GM18861 (cell line): ENCODE data around the gene TPP1.

Experiments
- ATAC-seq: cut with Tn5 transposase; IDR thresholded peaks from one replicate; pipeline ENCODE4 v1.9.1; 2021; ENCODE audit not compliant: unreplicated experiment

Gene TPP1

DNA sequence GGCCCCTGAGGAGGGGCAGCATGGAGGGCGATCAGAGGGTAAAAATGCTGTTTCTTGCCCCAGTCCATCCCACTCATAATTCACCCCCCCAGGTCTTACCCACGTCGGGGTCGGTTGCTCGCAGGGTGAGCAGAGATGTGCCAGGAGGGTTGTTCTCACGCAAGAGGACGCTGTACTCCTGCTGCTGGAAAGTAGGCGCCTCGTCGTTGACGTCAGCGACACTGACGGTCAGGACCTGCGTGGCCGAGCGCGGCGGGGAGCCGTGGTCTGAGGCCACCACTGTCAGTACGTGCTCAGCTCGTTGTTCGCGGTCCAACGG, 10.3 kb upstream of the TPP1 start:
- no peak for ATAC-seq

DNA sequence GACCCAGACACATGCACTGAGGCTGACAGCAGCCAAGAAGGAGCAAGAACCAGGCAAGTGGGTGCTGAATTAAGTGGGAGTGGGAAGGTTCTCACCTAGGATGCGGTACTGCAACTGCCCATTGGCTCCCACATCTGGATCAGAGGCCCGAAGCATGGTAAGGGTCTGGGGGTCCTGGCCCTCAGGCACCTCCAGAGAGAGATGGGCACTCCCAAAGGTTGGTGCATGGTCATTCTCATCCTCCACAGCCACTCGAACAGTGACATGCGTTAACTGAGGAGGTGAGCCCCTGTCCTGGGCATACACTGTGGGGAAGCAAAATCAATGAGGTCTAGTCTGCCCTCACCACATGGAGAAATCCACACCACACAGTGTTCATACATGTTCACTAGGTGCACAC, 9.3 kb upstream of the TPP1 start:
- ATAC-seq, result no peak

DNA sequence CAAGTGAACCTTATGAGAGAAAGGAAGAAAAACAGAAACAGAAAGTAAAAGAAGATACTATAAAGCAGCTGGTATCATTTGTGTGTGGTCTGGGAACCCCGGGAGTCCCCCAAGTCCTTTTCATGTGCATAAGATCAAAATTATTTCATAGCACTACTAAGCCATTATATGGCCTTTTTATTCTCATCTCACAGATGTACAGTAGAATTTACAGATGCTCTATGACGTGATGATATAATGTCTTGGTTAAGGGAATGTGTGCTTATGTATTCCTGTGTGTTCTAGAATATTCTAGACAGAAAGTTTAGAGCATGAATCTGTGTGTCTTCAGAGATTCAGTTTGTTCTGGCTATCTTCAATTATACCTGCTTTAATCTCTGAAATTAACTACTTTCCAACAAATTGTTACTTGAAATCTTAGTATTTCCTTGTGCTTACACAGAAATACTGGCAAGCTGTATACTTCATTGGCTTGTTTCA, 8.6 kb upstream of the TPP1 start:
- peak; percentile 79 for ATAC-seq

DNA sequence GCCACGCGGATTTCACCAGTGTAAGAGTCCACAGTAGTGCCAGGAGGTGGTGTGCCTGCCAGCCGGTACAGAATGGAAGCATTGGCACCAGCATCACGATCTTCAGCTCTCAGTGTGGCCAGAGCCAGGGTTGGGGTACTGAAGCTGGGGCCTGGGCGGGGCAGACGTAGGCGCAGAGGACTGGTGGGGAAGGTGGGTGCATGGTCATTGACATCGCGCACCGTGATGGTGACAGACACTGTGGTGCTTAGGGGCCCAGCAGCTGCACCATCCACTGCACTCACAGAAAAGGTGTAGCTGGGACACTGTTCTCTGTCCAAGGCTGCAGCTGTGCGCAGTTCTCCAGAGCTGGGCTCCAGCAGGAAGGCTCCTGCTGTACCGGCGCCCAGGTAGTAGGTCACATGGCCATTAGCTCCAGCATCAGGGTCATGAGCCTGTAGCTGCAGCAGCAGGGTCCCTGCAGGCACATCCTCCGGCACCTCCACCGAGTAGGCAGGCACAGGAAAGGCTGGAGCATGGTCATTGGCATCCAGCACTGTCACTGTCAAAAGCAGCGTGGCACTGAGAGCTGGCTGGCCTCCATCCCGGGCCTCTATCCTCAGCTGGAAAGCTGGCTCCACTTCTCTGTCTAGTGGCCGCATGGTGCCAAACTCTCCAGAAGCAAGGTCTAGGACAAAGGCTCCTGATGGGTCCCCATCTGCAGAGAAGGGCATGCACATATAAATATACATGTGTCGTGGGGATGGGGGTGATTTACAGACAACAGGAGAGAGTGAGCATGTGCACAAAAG, 7.9 kb upstream of the TPP1 start:
- no peak for ATAC-seq

DNA sequence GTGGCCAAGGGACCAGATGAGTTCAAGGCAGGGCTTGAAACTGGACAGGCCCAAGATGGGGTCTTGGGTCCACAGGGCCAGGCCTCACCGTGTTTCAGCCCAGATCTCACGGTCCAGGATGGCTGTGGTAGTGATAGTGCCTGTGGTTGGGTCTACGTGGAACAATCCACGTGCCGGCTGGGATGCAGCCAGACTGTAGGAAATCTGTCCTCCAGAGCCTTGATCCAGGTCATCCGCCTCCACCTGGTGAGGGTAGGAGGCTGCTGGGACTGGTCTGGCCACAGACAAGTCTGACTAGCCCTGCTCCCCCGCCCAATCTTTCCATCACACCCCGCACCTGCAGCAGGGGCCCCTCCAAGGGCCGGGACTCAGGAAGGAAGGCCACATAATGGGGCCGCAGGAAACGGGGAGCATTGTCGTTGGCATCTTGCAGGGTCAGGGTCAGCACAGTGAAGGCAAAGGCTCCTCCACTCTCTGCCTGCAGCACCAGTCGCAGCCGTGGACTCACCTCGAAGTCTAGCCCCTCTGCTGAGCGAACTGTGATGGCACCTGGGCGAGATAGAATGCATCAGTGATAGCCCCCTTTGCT, 6.7 kb upstream of the TPP1 start:
- no peak for ATAC-seq

DNA sequence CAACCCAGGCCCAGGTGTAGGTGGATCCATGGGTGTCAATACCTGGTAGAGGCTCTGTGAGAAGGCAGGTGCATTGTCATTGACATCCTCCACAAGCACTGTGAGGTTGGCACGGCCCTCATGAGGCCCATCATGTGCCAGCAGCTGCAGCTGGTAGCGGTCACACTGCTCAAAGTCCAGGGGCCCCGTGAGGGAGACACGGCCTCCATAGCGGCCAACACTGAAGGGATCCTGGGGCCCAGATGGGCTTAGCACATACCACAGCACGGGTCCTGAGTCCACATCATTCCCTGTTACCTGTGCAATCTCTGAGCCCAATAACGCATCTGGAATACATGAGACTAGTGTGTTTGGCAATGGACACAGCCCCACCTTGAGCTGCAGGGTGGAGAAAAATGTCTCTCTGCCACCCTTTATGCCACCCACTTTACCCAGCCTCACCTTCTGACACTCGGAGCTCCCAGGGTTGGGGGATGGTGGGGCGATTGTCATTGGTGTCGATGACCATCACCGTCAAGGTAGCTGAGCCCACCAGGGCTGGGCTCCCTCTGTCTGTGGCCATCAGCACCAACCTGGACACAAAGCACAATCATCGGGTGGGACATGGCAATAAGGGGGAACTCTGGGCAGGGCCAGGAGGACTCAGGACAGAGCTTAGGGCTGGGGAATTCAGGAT, 6.1 kb upstream of the TPP1 start:
- no peak for ATAC-seq

DNA sequence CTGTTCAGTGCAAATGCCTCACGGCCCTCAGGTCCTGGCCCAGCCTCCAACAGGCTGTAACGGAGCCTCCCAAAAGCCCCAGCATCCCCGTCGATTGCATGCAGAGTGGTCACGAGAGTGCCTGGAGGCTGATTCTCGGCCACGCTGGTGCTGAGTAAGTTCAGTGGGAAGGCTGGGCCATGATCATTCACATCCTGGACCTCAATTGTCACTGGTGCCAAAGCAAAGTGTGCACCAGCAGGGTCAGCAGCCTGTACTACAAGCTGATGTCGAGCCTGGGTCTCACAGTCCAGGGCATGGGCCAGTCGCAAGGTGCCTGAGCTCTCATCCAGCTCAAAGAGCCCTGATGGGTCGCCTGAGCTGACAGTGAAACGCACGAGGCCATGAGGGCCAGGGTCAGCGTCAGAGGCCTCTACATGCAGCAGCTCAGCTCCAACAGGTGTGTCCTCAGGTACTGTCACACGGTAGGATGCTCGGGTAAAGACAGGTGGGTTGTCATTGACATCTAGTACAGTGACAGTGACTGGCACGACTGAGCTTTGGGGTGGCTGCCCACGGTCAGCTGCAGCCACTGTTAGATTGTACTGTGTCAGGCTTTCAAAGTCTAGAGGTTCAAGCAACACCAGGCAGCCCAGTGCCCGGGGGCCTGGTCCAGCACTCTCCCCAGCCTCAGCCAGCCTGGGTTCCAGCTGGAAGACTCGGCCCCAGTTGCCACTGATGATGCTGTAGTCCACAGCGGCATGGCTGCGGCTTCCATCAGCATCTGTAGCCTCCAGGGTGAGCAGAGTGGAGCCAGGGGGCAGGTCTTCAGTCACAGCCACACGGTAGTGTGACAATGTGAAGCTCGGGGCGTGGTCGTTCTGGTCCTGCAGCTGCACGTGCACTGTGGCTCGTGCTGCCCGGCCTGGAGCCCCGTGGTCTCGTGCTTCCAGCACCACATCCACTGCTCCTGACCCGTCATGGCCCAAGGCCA, 4.5 kb upstream of the TPP1 start:
- ATAC-seq, result no peak

DNA sequence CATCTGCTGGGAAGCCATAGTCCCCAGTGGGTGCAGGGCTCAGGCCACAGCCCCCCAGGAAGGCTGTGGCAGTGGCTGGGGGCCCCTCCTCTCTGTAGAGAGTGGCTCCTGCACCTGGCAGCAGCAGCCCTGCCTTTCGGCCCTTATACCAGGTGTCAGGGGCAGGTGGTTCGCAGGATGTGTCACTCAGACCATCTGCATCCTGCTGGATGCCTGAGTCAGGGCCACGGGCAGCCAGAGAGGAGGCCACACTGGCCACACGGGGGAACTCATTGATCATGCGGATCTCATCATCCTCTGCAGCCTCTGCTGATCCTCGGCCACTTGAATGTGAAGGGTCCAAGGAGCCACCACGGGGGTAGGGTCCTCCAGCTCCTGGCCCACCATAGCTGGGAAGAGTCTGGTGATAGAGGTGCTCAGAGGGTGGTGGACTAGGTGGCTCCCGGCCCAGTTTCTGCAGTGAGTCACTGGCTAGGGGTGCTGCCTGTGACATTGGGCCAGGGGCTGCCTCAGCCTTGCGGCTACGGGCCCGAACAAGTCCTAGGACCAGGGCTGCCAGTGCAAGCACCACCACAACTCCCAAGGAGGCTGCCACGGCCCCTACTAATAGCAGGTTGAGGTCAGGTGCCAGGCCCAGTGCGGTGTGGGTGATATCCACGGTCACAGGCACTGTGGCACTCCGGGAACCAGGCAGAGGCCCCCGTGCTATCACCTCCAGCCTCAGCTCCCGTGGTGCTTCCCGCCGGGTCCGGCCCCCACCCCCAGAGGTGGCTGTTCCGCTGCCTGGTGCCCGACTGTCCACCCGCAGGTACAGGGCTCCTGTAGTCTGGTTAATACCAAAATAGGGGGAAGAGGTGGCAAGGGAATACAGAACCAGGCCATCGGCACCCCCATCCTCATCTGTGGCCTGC, 3.3 kb upstream of the TPP1 start:
- ATAC-seq, result no peak

DNA sequence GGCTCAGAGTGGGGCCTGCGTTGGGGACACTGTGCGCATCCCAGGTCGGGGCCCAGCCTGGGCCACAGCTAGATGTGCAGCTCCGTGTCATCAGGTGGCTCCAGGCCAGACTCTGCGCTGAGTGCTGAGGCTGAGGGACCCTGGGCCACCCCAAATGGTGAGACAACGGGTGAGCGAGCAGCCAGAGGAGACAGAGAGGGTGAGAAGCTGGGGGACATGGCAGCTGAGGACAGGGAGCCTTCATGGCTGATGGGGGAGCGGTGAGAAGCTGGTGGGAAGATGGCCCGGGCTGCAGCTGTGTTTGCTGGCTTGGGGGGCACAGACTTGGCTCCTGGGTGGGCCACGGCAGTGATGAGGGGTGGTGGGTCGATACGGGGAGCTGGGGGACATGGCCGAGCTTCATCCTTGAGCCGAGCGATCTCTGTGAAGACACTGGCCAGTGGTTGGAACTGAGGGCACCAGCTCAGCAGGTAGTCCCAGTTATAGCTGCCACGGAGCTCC, 2.5 kb upstream of the TPP1 start:
- no peak for ATAC-seq

DNA sequence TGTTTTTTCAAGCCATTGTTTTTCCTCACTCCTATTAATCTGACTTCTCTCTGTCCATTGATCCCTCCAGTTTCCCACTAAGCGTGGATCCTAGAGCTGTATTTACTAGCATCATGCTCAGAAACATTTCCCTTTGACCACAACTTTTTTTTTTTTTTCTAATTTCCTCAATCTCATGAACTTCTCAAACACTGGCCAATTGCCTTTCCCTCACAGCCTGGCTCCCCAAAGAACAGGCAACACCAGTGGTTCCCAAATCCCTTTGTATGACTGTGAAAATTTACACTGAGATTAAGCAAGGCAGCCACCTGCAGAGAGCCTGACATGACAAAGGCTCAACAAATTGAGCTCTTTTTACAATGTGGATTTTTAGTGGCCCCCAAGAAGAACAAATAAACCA, 1.4 kb upstream of the TPP1 start:
- no peak for ATAC-seq

DNA sequence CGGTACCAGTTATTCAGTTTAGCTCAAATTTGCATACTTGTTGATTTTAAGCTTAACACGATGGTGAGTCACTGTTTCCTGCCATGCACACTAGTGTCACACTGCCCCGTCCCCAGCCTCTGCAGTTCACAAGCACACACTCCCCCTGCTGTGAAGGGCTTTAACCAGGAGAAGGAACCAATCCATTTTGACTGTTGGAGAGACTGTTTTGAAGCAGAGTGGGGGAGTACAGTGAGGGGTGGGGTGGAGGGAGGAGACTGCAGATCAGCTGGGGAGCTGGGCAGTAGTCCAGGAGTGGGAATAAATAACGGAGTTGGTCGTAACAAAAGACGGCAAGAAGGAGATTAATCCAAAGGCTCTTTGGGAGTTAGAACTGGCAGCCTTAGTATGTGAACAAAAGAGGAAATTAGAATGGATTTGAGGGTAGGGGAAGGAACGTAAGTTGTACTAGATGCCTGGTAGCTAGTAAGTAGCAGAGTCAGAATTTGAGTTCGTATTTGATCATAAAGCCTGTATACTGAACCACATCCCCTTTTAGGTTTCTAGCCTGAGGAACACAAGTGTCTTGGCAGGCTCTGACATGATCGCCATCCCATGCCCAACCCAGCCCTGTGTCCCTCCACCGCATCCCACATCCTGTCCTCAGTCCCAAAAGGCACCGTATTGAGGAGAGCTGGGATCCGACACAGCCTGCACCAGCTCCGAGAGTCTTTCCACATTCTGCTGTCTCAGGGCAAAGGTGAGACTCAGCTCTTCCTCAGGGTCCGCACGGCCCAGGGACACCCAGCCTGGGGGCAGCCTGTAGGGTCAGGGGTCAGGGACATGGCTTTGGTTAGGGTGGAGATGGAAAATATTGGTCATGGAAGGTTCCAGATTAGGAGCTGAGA, 862 bp downstream of the TPP1 start:
- no peak for ATAC-seq

DNA sequence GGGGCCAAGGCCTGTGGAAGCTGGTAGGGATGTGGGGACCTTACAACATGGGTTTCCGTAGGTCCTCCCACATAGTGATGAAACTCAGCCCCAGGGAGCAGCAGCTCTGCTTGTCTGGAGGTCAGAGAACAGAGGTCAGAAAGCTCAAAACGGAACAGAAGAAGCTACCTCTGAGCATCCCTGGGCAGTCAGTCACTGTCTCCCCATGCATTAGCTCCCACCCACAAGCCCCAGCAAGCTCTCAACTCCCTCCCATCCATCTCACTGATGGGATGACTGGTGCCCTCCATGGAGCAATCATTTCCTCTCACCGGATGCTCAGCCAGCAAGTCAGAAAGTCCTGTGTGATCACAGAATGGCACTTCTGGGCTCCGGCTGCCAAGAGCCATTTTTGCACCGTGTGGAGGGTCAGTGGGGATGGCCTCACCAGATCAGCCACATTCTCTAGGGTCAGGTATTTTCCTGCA, 1.9 kb downstream of the TPP1 start:
- no peak for ATAC-seq

DNA sequence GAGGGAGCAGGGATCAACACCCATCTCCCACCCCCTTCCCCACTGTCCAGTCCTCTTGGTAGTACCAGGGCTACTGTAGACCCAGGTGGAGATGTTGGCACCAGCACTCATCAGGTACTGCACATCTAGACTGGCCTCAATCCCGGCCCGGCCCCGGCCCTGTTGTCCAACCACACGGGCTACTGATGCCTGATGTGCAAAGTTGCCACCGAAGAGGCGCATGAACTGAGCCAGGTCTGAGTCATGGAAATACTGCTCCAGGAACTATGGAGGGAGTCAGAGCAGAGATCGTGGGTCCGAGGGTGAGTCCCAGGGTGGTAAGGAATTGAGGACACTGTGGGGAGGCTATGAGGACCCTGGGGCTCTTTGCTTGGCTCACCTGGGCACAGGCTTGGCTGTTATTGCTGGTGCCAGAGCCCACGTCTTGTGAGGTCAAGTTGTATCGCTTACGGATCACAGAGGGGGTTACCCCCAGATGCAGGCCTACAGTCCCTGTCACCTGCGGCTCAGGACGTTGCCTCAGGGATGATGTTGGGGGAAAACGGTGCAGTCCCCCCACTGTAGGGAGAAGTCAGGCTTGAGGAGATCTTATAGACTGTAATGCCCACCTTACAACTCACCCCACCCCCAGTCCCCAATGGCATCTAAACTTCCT, 2.5 kb downstream of the TPP1 start:
- no peak for ATAC-seq

DNA sequence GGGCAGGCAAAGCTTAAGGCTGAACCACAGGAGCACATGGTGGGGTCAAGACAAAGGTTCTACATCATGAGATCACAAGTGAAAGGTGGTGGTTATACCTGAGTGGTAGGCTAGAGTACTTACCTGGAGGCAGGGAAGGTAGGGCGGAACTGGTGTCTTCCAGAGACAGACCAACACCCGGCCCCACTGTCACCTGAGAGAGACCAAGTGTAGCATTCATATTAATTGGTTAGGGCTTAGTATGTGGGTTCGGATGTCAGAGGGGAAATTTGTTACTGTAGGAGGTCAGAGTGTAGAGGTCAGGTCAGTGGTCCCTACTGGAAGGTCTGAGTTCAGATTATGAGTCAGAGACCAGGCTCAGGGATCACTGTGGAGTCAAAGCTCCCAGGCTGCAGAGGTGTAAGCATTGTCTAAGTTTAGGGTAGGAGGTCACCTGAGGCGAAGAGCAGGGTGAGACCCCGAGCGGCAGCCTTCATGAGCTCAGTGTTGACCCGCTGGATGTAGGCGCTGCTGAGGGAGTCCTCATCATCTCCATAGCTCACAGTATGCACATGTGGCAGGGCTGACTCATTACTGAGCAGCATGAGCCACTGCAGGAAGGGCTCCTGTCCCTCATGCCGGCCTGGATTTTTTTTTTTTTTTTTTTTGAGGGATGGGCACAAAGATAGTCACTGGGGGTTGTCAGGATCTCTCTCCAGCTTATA, 3.2 kb downstream of the TPP1 start:
- no peak for ATAC-seq

DNA sequence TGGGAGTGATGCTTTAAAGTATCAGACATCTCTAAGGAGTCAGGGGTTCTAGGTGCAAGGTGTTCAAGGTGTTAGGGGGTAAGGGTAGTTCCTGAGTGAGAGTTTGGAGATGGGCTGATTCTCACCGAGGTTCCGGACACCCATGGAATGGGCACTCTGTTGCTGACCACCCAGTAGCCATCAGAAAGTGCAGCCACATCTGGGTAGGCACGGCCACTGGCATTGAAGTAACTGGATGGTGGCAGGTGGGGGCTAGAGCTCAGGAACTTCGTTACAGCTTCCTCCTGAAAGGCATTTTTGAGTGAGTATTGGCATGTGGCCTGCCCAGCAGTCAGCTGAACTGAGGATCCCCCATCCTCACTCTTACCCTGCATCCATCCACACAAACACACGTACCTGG, 4.2 kb downstream of the TPP1 start:
- ATAC-seq, result no peak

DNA sequence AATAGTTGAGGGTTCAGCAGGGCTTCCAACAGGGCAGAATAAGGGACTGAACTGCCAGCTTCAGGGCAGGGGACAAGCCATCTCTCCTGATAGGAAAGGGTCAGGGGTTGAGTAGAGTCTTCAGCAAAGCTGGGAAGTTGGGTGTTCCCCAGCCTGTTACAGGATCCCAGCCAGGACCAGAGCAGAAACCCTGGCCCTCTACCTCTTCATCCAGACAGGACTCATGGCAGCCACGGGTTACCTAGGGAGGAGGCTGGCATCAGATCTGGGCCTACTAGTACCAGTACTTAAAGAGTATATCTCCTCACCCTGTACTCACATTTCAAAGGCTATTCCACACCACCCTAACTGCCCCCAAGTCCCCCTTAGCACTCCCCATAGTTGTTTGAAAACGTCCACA, 4.8 kb downstream of the TPP1 start:
- no peak for ATAC-seq

DNA sequence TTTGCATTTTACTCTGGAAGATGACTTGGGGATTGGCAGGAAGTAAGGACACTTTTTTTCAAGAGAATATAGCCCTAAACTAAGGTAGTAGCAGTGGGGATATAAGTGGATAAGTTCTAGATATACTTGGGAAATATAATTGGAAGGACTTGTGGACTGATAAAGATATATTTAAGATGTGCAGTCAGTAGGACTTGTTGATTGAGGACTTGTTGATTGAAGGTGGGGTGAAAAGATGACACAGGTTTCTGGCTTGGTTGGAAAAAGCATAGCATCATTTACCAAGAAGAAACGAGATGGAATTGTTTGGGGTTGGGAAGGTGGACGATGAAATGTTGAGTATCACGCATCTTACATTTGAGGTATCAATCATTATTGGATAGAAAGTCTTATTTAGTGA, 5.7 kb downstream of the TPP1 start:
- ATAC-seq, result no peak
